ENCODE data around the gene PDLIM1.
A peak's percentile ranks its signal among the peaks of the same experiment; 100 is the strongest.

PDLIM1 gene

DNA sequence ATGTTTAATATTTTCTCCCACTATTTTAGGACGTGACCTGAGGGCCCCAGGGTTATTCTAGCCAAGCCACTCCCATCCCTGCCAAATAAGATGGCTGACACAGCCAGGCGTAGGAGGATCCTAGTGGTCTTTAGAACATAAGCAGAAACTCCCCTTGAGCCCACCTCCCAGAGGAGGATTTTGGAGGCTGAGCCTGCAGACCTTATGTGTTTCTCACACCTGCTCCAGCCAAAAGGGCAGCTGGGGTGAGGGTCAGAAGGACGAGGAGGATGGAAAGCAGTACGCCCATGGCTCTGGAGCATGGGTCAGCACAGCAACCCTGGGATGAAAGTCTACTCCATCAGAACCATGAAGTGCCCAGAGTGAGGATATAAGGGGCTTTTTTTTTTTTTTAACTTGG, 39.9 kb downstream of the PDLIM1 start:
- Mint-ChIP-seq H3K4me1 (peaks cover 47% of the 10 kb centered on the region), H3K27ac (peak overlapping the region; percentile 78), H3K4me3 (no peak overlapping the region), H3K27me3 (ENCODE audit: low read depth, poor library complexity) (peaks cover 10% of the 10 kb centered on the region), H3K36me3 (ENCODE audit: low read depth) (peaks cover 32% of the 10 kb centered on the region), H3K9me3 (peaks cover 11% of the 10 kb centered on the region)
- TF ChIP-seq, protein P1, sequence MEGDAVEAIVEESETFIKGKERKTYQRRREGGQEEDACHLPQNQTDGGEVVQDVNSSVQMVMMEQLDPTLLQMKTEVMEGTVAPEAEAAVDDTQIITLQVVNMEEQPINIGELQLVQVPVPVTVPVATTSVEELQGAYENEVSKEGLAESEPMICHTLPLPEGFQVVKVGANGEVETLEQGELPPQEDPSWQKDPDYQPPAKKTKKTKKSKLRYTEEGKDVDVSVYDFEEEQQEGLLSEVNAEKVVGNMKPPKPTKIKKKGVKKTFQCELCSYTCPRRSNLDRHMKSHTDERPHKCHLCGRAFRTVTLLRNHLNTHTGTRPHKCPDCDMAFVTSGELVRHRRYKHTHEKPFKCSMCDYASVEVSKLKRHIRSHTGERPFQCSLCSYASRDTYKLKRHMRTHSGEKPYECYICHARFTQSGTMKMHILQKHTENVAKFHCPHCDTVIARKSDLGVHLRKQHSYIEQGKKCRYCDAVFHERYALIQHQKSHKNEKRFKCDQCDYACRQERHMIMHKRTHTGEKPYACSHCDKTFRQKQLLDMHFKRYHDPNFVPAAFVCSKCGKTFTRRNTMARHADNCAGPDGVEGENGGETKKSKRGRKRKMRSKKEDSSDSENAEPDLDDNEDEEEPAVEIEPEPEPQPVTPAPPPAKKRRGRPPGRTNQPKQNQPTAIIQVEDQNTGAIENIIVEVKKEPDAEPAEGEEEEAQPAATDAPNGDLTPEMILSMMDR (IDR thresholded peaks at IDR 0.05), result no peak
- no peak for DNase-seq

DNA sequence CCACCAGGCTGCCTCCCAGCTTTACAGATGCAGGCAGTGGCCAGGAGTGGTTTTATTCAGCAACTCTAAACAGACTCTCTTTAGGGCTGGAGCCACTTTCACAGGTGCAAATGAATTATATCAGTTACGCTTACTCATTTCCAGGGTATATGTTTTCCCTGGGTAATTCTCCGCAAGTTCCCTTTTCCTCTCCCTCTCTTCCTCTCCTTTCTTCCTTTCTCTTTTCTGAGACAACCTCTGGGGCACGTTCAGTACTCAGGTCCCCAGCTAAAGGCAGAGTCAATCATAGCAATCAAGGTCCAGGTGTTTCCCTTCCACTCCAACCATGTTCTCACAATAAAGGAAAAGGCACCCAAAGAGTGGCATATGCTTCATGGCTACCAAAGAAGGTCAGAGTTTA, 41.3 kb downstream of the PDLIM1 start:
- Mint-ChIP-seq H3K4me3 (no peak overlapping the region), H3K4me1 (peaks cover 47% of the 10 kb centered on the region), H3K27me3 (ENCODE audit: low read depth, poor library complexity) (peaks cover 10% of the 10 kb centered on the region), H3K36me3 (ENCODE audit: low read depth) (peaks cover 24% of the 10 kb centered on the region), H3K9me3 (no peaks in the 10 kb centered on the region), H3K27ac (peak overlapping the region; percentile 93)
- DNase-seq, result no peak
- TF ChIP-seq, protein P1 (IDR thresholded peaks at IDR 0.05), result no peak

DNA sequence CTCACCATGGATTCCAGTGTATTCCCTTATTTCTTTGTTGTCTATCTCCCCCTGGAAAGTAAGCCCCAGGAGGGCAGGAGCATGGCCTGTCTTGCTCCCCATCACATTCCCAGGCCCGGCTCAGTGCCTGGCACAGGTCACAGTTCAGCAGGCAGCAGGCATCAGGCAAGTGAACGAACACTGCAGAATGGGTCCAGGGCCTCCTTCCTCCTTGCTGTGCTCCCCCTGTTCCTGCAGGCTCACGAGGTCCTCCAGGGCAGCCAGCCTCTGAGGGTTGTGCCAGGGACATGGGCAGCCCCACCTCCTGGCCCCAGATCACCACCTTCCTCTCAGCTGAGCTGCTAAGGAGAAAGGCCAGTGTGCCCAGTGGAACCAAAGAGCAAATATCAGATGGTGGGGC, 41.8 kb downstream of the PDLIM1 start:
- DNase-seq, result no peak
- Mint-ChIP-seq H3K9me3 (no peaks in the 10 kb centered on the region), H3K27me3 (ENCODE audit: low read depth, poor library complexity) (peaks cover 10% of the 10 kb centered on the region), H3K4me3 (no peak overlapping the region), H3K4me1 (peaks cover 47% of the 10 kb centered on the region), H3K27ac (no peak overlapping the region), H3K36me3 (ENCODE audit: low read depth) (peaks cover 21% of the 10 kb centered on the region)
- TF ChIP-seq, protein P1 (IDR thresholded peaks at IDR 0.05), result no peak

DNA sequence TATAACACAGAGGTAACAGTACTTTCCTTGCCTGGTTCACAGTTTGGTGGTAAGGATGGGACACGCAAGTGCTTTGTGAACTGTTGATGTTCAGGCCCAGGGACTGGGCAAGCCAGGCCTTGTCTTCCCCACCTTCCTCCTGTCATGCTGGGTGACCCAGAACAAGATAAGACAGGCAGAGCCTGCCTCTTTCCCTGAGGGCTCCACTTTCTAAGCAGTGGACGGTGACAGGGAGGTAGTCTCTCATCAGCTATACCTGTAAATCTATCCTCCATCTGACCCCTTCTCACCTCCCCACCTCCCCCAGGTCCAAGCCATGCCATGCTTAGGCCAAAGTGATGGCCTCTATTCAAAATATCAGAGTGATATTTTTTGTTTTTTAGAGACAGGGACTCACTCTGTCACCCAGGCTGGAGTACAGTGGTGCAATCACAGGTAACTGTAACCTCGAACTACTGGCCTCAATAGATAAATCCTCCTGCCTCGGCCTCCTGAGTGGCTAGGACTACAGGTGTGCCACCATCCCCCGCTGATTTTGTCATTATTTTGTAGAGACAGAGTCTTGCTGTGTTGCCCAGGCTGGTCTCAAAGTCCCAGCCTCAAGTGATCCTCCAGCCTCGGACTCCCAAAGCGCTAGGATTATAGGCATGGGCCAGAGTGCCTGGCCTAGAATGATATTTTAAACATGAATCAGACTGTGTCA, 42.8 kb downstream of the PDLIM1 start:
- TF ChIP-seq, protein P1 (IDR thresholded peaks at IDR 0.05), result no peak
- H3K27me3 Mint-ChIP-seq (ENCODE audit: low read depth, poor library complexity), result peaks cover 10% of the 10 kb centered on the region
- H3K4me1 Mint-ChIP-seq, result peaks cover 47% of the 10 kb centered on the region
- H3K27ac Mint-ChIP-seq, result peak overlapping the region; percentile 91
- DNase-seq, result no peak
- H3K36me3 Mint-ChIP-seq (ENCODE audit: low read depth), result peaks cover 14% of the 10 kb centered on the region
- H3K4me3 Mint-ChIP-seq, result no peak overlapping the region
- H3K9me3 Mint-ChIP-seq, result no peaks in the 10 kb centered on the region

DNA sequence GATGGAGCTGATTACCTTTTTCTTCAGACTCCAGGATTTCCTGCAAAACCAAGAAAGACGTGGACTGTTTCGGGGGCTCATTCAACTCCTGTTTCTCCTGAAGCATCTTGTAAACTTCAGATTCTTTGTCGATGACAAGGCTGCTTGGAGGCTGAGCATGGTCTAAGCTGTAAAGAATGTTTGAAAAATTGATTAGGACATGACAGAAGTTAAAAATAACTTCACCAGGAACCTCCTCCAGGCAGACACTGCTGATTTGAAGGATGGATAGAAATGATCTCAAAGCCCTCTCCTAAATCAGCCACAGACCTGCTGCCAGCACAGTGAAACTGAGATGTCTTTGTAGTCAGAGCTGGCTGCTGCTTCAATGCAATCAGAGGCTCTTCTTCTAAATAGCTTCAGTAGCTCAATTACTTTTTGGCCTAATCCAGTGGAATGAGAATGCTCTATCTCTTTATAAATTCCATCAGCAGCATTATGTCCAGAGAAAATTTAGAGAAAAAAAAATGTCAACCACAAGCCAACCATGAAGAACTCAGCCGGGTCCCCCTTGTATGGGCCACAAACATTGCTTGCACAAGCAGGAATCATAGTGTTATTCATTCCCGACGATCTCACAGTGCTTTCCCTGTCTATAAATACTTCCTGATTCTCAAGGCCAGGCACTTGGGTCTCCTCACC, 43.5 kb downstream of the PDLIM1 start:
- no peak for DNase-seq
- Mint-ChIP-seq H3K4me3 (no peak overlapping the region), H3K9me3 (no peaks in the 10 kb centered on the region), H3K36me3 (ENCODE audit: low read depth) (peaks cover 7% of the 10 kb centered on the region), H3K4me1 (peaks cover 47% of the 10 kb centered on the region), H3K27me3 (ENCODE audit: low read depth, poor library complexity) (peaks cover 3% of the 10 kb centered on the region), H3K27ac (peak overlapping the region; percentile 91)
- TF ChIP-seq, protein P1 (IDR thresholded peaks at IDR 0.05), result no peak

Data from nephron progenitor cell (in vitro differentiated cells).